ENCODE results near the gene SPTLC2.
"Not testable (repeated sequence)": the region's sequence is repeated elsewhere in the genome, so short reads cannot be mapped to it uniquely, and the experiment has no call there.

SPTLC2 gene

GRCh38 chr14:77616454-77617229 is at the start of gene SPTLC2:
Gene SPTLC2, minus strand, starts transcription at chr14:77616637. Its CDS starts 58 bp downstream, at chr14:77616579.
- in situ Hi-C loops (cut with MboI; ENCODE audit: low sequenced_read_pairs) = no loop called here

- in situ Hi-C loops (cut with MboI; ENCODE audit: low sequenced_read_pairs) = no loop called here
These were observed 46.9 kb upstream of the SPTLC2 start for GRCh38 chr14:77663293-77663692.

GRCh38 chr14:77661562-77661961 is 45.1 kb upstream of the SPTLC2 start:
- in situ Hi-C loops (cut with MboI; ENCODE audit: low sequenced_read_pairs) = not testable (repeated sequence)

GRCh38 chr14:77660754-77661153 is 44.3 kb upstream of the SPTLC2 start:
- in situ Hi-C loops (cut with MboI; ENCODE audit: low sequenced_read_pairs) = no loop called here

GRCh38 chr14:77659831-77660230 is 43.4 kb upstream of the SPTLC2 start:
- in situ Hi-C loops (cut with MboI; ENCODE audit: low sequenced_read_pairs) = no loop called here

- in situ Hi-C loops (cut with MboI; ENCODE audit: low sequenced_read_pairs) = no loop called here
These were observed 40.8 kb upstream of the SPTLC2 start for GRCh38 chr14:77657280-77657679.

GRCh38 chr14:77654001-77654441 is 37.6 kb upstream of the SPTLC2 start:
- in situ Hi-C loops (cut with MboI; ENCODE audit: low sequenced_read_pairs) = no loop called here

- in situ Hi-C loops (cut with MboI; ENCODE audit: low sequenced_read_pairs) = no loop called here
These were observed 32.9 kb upstream of the SPTLC2 start for GRCh38 chr14:77649326-77649725.

GRCh38 chr14:77648520-77649200 is 32.2 kb upstream of the SPTLC2 start:
- in situ Hi-C loops (cut with MboI; ENCODE audit: low sequenced_read_pairs) = no loop called here

GRCh38 chr14:77647853-77648252 is 31.4 kb upstream of the SPTLC2 start:
- in situ Hi-C loops (cut with MboI; ENCODE audit: low sequenced_read_pairs) = no loop called here

GRCh38 chr14:77646907-77647306 is 30.5 kb upstream of the SPTLC2 start:
- in situ Hi-C loops (cut with MboI; ENCODE audit: low sequenced_read_pairs) = no loop called here

- in situ Hi-C loops (cut with MboI; ENCODE audit: low sequenced_read_pairs) = no loop called here
These were observed 29.2 kb upstream of the SPTLC2 start for GRCh38 chr14:77645520-77646230.

- in situ Hi-C loops (cut with MboI; ENCODE audit: low sequenced_read_pairs) = no loop called here
These were observed 26.0 kb upstream of the SPTLC2 start for GRCh38 chr14:77642407-77642806.

- in situ Hi-C loops (cut with MboI; ENCODE audit: low sequenced_read_pairs) = no loop called here
These were observed 25.3 kb upstream of the SPTLC2 start for GRCh38 chr14:77641534-77642341.

GRCh38 chr14:77640756-77641533 is 24.5 kb upstream of the SPTLC2 start:
- in situ Hi-C loops (cut with MboI; ENCODE audit: low sequenced_read_pairs) = no loop called here

- in situ Hi-C loops (cut with MboI; ENCODE audit: low sequenced_read_pairs) = no loop called here
These were observed 22.3 kb upstream of the SPTLC2 start for GRCh38 chr14:77638771-77639171.

GRCh38 chr14:77635869-77636268 is 19.4 kb upstream of the SPTLC2 start:
- in situ Hi-C loops (cut with MboI; ENCODE audit: low sequenced_read_pairs) = not testable (repeated sequence)

- in situ Hi-C loops (cut with MboI; ENCODE audit: low sequenced_read_pairs) = not testable (repeated sequence)
These were observed 19.0 kb upstream of the SPTLC2 start for GRCh38 chr14:77635466-77635865.

GRCh38 chr14:77630111-77630510 is 13.7 kb upstream of the SPTLC2 start:
- in situ Hi-C loops (cut with MboI; ENCODE audit: low sequenced_read_pairs) = no loop called here

- in situ Hi-C loops (cut with MboI; ENCODE audit: low sequenced_read_pairs) = no loop called here
These were observed 8.9 kb upstream of the SPTLC2 start for GRCh38 chr14:77625360-77625759.
